Umbilical cord (tissue), 2 donors: ENCODE data around the gene PRICKLE1. TPM values are rescaled to one million over a fixed set of nuclear protein-coding genes. Genes with fewer than 3 reads are reported as not detected.

Experiments
- DNase-seq: peaks from one replicate; pipeline ENCODE4 v3.0.0-alpha.2; 2015; ENCODE audit warnings: low spot score
- total RNA-seq: library from RNA; depleted of rRNA; stranded (reverse); fragments of >200 nt; gene quantifications from one replicate; pipeline ENCODE4 v1.2.3, GENCODE V29; 2014; ENCODE audit warnings: low replicate concordance; ENCODE audit not compliant: insufficient read depth

The PRICKLE1 gene
- total RNA-seq, 1 donor from 2014 or later = 22.4 TPM

- DNase-seq = no peak
These were observed 131.0 kb downstream of the PRICKLE1 start for GRCh38 chr12:42458575-42458974.

GRCh38 chr12:42450248-42450647 is 139.3 kb downstream of the PRICKLE1 start:
- DNase-seq = no peak

- DNase-seq = no peak
These were observed 140.7 kb downstream of the PRICKLE1 start for GRCh38 chr12:42448841-42449240.

- DNase-seq = peak; percentile 35
These were observed 142.2 kb downstream of the PRICKLE1 start for GRCh38 chr12:42447371-42447786.

- no peak for DNase-seq
These were observed 142.8 kb downstream of the PRICKLE1 start for GRCh38 chr12:42446761-42447160.

GRCh38 chr12:42445891-42446290 is 143.7 kb downstream of the PRICKLE1 start:
- no peak for DNase-seq

- no peak for DNase-seq
These were observed 145.2 kb downstream of the PRICKLE1 start for GRCh38 chr12:42444192-42444943.

GRCh38 chr12:42442888-42443287 is 146.7 kb downstream of the PRICKLE1 start:
- DNase-seq = no peak

- no peak for DNase-seq
These were observed 147.2 kb downstream of the PRICKLE1 start for GRCh38 chr12:42442311-42442759.

- no peak for DNase-seq
These were observed 148.9 kb downstream of the PRICKLE1 start for GRCh38 chr12:42440608-42441007.

- no peak for DNase-seq
These were observed 156.9 kb downstream of the PRICKLE1 start for GRCh38 chr12:42432517-42433140.

GRCh38 chr12:42428850-42429249 is 160.7 kb downstream of the PRICKLE1 start:
- DNase-seq = no peak

GRCh38 chr12:42426746-42427145 is 162.8 kb downstream of the PRICKLE1 start:
- no peak for DNase-seq

GRCh38 chr12:42422785-42423184 is 166.8 kb downstream of the PRICKLE1 start:
- DNase-seq = no peak

- DNase-seq = peak; percentile 47
These were observed 167.4 kb downstream of the PRICKLE1 start for GRCh38 chr12:42421844-42422779.

GRCh38 chr12:42420395-42420794 is 169.2 kb downstream of the PRICKLE1 start:
- DNase-seq = no peak

GRCh38 chr12:42410340-42410739 is 179.2 kb downstream of the PRICKLE1 start:
- DNase-seq = no peak

GRCh38 chr12:42409471-42409870 is 180.1 kb downstream of the PRICKLE1 start:
- DNase-seq = no peak

GRCh38 chr12:42407306-42407705 is 182.2 kb downstream of the PRICKLE1 start:
- DNase-seq = no peak
